Stimulated activated CD8-positive, alpha-beta memory T cell treated with anti-CD3 and anti-CD28 coated beads, Interleukin-12 subunit alpha, Interleukin-12 subunit beta, amount 100 ng/mL, for 4 hours (primary cell): ENCODE measurements around the gene GSN.
A peak's percentile ranks its signal among the peaks of the same experiment; 100 is the strongest.

Experiments
- DNase-seq: peaks from one replicate; pipeline ENCODE4 v3.0.0-alpha.2; 2020; ENCODE audit warnings: low read depth

Gene GSN

DNA sequence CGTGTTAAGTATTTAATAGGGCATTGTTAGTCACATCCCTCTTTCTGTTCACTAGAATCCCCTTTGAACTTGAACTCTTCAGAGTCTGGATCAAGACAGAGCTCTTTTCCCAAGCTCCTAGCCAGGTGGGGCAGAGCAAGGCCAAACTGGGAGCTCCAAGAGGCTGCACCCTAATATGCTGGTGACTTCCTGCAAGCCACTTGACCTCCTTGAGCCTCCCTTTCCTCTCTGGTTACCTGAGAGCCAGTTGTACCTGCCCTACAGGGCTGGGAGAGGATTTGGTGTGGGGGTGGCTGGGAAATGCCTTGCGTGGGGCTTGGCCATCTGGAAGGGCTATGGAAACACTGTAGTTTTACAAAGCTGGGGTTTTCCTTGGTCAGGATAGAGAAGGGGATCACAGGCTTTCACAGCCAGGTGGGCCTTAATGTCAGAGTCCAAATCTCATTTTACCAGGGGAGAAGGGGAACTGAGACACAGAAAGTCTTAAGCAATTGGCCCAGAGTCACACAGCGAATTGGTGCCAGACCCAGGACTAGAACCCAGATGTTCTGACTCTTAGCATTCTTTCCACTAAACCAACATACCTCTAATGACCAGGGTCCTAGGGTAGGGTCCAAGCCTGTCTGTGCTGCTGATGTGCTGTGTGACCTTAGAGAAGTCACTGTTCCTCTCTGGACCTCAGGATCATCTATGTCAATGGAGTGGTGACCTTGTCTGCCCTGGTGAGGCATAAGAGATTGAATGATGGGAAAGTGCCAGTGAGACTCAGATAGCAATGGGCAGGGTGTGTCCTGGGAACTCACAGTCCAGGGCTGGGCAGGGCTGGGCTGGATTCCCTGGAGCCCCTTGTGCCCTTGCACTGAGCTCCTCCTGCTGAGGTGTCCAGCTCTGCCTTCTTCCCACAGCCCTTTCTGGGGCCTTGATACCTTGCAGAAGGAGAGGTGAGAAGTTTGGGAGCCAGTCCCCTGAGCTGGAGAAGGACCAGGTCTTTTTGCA is 35.8 kb downstream of the GSN start:
- no peak for DNase-seq

DNA sequence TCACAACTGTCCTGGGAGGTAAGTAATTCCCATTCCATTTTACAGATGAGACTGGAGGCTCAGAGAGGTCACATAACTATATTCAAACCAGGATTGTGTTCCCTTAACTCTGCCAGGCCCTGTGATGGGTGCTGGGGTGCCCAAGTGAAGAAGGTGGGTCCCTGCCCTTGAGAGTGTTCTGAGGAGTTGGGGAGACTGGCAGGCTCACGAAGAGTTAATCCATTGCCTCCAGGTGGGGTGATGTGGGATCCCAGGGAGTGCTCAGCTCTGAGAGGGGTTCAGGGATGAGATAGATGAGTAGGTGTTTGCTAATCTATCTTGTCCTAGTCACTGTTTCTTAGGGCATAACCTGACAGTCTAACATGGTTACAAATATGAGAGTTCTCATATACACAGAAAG is 36.7 kb downstream of the GSN start:
- DNase-seq, result no peak

DNA sequence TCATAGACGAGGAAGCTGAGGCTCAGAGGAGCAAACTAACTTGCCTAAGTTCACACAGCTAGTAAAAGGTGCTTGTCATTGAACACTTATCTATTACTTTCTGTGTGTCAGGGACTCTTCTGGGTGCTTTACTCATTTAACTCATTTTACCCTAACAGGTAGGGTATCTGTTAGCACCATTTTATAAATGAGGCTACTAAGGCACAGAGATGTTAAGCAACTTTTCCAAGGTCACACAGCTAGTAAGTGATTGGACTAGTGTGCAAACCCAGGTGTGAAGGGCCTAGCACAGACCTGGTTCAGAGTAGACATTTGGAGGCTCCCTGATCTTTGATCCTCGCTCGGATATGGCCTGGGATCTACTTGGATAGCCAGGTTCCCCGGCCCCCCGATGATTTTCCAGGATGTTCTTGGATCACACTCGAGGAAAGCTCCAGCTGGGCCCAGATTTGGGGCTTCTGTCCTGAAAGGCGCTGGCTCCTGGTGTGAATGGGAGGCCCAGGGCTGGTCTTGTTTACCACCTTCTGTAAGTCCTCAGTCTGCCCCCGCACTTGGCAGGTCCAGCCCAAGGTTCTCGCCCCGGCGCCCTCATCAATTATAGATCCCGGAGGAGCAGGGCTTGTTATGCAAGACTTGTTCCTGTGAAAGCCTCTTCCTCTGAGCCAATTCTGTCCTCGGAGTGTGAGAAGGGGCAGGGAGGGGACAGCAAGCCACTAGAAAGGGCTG is 37.5 kb downstream of the GSN start:
- no peak for DNase-seq

DNA sequence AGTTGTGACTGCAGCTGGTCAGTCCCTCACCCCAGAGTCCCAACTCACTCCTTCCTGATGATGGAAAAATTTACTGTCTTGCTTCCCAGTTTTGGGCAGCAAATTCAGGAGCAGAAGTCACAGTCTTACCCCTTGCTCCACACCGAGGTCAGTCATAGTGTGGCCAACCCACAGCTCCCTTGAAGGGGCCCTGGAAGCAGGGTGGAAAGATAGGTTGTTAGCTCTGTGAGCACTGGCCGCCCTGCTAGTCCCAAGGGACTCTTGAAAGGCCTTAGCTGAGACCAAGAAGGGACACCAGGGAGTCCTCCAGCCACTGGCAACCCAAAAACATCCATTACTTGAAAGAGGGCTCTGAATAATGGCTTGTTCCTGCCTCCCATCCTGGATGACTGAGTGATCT is 40.0 kb downstream of the GSN start:
- DNase-seq, result no peak

DNA sequence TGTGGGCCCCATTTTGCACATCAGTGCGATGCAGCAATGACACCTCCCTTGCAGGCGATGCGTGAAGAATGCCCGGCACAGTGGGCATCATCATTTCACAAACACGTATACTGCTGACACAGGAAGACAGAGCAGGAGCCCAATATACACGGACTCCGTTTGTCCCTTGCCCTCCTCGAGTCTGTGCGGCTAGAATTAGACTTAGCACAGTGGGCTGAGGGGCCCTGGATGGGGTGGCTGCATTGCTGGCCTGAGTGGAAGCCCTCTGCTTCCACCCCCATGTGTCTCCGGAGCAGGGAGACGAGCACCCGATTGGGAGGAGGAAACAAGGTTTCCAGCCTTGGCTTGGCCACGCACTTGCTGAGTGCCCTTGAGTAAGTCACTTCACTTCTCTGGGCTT is 40.8 kb downstream of the GSN start:
- no peak for DNase-seq

DNA sequence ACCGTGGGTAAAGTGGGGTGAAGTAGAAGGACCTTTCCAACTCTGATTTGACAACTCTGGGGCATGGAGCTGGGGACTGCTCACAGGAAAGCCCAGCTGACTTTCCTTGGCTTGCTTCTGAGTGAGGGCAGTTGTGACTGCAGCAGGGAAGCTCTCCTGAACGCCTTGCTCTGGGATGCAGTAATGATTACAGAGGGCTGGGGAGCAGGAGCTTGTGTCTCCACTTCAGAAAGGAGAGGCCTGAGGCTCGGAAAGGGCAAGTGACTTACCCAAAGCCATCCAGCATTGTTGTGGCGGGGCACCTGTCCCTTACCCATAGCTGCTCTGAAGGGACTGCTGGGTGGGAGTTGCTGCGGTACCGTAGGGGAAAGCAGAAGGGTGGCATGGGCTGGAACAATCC is 41.2 kb downstream of the GSN start:
- no peak for DNase-seq

DNA sequence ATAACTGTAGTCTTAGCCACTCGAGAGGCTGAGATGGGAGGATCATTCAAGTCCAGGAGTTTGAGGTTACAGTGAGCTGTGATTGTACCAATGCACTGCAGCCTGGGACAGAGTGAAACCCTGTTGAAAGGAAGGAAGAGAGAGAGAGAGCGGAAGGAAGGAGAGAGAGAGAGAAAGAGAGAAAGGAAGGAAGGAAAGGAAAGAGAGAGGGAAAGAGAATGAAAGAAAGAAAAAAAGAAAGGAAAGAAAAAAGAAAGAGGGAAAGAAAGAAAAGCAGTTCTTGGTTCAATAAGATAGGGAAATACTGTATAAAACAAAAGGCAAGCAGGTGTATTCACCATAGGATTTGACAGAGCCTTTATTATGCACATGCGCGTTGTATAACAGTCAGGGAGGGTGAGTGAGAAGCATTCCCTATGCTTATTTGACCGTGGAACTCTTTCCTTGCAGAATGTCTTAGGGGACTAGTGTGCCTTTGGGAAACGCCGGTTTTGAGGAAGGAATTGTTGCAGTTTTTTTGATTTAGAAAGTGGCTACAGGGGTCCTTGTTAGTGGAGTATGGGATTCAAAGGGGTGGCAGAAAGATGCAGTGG is 42.0 kb downstream of the GSN start:
- no peak for DNase-seq

DNA sequence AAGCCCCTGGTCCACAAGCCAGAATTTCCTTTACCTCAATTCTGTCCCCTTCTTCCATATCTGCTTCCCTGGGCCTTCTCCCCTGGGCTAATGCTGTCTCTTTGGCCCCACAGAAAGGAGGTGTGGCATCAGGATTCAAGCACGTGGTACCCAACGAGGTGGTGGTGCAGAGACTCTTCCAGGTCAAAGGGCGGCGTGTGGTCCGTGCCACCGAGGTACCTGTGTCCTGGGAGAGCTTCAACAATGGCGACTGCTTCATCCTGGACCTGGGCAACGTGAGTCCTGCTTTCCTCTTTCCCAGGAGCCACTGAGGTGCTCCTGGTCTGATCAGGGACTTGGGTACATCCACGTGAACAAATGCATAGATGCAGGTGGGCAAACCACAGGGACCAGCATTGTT is 42.6 kb downstream of the GSN start:
- no peak for DNase-seq

DNA sequence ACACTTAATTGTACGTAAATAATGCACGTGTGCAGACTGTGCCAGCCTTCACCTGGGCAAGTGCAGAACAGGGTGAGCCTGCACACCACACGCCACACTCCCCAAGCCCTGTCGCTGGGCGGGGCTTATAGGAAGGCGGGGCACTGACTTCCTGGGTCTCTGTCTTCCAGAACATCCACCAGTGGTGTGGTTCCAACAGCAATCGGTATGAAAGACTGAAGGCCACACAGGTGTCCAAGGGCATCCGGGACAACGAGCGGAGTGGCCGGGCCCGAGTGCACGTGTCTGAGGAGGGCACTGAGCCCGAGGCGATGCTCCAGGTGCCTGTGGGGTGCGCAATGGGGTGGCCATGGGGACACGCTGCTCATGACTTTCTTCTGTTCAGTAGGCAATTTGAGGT is 44.2 kb downstream of the GSN start:
- DNase-seq, result no peak

DNA sequence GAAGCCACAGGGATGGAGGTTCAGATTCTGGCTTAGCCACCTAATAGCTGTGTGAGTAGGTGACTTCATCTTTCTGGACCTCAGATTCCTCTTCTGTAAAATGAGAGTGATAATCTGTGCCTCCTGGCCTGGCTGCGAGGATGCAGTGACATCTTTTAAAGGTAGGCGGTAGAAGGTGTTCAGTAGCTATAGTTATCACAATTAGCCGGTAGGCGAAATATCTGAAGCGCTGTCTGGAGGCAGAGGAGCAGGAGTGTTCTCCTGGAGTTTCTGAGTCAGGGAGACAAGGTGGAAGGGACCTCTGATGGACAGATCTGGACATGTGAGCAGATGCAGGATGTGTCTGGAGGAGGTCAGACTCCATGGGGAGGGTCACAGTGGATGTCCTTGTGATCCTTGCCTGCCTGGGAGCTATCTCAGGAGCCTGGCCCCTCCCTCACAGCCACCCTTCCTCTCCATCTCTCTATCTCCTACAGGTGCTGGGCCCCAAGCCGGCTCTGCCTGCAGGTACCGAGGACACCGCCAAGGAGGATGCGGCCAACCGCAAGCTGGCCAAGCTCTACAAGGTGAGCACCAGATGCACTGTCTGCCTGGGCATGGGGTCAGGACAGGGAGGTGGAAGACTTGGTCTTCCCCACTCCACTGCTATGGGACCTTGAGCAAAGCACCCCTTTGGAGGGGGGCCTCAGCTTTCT is 45.6 kb downstream of the GSN start:
- DNase-seq, result no peak

DNA sequence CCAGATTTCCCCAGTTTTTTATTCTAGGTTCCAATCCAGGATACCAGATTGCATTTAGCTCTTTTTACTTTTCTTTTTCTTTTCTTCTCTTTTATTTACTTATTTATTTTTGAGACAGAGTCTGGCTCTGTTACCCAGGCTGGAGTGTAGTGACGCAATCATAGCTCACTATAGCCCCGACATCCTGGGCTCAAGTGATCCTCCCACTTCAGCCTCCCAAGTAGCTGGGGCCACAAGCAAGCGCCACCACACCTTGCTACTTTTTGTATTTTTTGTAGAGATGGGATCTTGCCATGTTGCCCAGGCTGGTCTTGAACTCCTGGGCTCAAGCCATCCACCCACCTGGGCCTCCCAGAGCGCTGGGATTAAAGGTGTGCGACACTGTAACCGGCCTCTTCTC is 48.4 kb downstream of the GSN start:
- no peak for DNase-seq

DNA sequence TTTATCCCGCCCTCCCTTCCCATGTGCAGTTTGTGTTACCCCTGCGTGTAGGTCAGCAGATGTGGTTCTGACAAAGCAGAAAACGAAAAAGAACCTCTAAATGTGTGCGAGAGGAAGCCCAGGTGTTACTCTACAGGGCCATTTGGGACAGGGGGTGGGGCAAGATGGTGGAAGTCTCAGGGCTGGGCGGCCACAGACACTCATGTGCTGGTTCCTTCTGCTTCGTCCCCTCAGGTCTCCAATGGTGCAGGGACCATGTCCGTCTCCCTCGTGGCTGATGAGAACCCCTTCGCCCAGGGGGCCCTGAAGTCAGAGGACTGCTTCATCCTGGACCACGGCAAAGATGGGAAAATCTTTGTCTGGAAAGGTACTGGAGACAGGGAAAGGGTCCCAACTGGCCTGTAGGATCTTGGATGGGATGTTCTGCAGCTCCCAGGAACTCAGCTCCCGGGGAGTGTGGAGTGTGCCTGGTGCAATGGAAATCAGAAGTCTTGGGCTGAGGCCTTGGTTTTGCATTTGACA is 49.0 kb downstream of the GSN start:
- no peak for DNase-seq

DNA sequence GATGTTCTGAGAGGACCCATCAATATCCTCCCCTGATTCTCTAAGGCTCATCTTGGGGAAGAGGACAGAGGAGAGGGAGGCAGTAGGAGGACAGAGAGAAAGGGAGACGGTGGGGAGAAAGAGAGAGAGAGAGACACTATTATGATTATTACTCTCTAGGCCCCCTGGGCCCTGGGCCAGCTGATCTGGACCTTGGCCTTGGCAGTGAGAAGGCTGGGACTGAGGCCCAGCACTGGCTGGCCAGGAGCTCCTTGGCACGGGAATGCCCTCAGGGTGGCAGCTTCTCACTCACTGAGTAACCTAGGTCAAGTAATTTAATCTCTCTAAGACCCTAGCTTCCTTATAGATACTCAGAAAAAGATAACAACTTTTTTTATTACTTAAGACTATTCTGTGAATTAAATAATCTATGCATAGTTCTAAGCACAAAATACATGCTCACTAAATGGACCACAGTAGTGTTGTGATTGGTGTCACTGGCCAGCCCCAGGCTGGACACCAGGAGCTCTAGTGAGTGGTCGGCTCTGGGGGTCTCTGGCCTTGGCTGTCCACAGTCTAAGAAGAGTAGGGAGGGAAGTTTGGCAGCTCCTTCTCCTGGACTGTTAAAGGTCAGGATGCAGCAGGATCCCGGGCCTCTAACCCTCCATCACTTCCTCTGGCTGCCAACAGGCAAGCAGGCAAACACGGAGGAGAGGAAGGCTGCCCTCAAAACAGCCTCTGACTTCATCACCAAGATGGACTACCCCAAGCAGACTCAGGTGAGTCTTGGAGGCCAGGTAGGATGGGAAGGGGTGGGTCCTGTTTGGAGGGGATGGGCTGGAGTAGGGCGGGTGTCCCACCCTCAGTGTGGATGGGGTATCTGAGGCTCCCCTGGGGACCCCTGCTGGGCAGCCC is 50.0 kb downstream of the GSN start:
- DNase-seq, result no peak

DNA sequence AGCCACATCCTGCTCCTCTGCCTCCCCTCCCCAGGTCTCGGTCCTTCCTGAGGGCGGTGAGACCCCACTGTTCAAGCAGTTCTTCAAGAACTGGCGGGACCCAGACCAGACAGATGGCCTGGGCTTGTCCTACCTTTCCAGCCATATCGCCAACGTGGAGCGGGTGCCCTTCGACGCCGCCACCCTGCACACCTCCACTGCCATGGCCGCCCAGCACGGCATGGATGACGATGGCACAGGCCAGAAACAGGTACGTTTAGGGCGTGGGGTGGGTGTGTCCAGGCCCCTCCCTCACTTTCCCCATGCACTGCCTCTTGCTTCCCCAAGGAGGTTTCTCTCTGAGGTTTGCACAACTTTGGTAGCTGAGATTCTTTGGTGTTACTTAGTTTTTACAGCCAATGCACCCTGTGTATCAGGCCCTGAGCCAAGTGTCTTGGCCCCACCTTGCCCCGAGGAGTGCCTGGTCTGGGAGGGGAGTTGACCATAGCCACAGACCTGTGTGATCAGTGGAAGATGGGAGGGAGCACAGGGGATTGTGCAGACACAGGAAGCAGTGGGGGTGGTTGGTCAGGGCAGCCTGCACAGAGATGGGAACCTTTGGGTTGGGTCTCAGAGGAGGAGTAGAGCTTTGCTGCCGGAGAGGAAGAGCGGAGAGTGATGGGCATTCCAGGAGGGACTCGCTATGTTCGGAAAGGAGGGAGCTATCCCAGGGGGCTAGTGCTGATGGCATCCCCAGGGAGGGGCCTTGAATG is 50.8 kb downstream of the GSN start:
- DNase-seq, result no peak

DNA sequence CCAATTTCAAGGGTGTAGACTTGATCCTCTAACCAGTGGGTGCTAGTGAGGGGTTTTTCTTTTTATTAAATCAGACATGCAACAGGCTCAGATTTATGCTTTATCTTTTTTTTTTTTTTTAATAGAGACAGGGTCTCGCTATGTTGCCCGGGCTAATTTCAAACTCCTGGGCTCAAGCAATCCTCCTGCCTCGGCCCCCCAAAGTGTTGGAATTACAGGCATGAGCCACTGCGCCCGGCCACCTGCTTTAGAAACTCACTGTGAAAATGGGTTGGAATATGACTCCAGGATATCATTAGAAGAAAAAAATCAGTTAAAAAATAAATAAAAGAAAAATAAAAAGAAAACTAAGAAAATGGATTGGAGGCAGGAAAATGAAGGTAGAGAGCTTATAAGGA is 51.4 kb downstream of the GSN start:
- no peak for DNase-seq

DNA sequence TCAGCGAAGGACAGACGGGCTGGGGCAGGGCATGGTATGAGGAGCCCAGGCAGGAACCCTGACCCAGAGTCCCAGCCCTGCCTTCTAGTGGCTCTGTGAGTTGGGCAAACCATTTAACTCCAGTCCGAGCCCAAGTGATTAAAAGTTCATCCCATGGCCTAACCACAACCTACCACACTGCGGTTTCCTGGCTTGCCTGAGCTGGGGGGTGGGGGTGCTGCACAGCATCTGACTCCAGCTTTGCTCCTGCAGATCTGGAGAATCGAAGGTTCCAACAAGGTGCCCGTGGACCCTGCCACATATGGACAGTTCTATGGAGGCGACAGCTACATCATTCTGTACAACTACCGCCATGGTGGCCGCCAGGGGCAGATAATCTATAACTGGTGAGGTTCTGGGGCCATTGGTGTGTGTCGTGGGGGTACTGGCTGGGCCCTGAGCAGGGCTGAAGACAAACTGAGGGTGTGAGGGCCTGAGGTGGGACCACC is 53.1 kb downstream of the GSN start:
- peak; percentile 10 for DNase-seq

DNA sequence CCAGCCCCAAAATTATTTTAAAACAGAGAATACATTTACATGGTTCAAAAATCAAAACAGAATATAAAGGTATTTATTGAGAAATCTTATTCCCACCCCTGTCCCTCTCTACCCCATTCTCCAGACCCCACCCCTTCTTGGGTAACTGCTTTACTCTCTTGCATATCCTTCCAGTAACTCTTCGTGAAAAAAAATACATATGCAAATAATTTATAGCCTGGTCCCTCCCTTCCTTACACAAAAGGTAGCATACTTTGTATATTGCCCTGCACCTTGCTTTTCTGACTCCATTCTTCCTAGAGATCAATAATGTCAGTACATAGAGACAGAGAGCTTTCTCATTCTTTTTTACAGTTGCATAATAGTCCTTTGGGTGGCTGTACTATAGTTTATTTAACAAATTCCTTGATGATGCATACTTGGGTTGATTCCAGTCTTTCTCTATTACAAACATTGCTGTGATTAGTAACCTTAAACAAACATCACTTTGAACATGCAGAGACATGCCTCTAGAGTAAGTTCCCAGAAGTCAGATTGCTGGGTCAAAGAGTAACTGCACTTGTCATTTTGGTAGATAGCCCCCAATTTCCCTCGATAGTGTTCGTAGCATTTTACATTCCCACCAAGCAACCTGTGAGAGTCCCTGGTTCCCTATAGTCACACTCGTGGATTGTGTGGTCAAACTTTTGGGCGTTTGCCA is 54.2 kb downstream of the GSN start:
- DNase-seq, result no peak

DNA sequence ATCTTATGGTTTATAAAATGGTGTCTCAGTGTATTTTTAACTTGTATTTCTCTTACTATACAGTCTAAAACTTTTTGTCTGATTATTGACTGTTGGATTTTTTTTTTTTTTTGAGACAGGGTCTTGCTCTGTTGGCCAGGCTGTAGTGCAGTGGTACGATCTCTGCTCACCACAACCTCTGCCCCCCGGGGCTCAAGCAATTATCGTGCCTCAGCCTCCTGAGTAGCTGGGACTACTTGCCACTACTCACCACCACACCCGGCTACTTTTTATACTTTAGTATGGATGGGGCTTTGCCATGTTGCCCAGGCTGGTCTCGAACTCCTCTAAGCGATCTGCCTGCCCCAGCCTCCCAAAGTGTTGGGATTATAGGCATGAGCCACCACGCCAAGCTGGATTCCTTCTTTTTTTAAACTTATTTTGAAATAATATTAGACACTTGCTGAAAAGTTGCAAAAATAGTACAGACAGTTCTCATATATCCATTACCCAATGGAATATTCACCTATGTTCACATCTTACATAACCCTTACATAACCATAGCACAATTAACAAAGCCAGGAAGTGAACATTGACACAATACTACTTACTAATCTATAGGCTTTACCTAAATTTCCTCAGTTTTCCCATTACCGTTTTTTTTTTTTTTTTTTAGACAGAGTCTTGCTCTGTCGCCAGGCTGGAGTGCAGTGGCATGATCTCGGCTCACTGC is 54.9 kb downstream of the GSN start:
- no peak for DNase-seq
